ENCODE measurements around the gene ASF1A.

DNA sequence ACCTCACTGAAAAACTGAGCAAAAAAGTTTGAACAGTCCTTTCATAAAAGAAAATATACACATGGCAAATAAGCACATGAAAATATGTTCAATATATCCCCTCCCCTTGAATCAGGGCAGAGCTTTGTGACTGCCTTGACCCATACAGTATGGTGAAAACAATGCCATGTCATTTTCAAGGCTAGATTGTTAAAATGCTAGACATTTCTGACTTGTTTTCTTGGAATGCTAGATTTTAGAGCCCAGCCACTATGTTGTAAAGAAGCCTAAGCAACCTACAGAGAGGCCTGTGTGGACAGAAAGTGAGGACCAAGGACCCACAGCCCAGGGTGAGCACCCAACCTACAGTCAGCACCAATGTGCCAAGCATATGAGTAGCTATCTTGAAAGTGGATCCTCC is 17.1 kb upstream of the ASF1A start:
- no peak for TF ChIP-seq CTCF (IDR thresholded peaks at IDR 0.05)
- TF ChIP-seq POLR2A (IDR thresholded peaks at IDR 0.05) = no peak

Data from heart left ventricle (tissue), 13 donors.